SK-N-SH treated with all-trans-retinoic acid at 6 μM for 48 hours (cell line): ENCODE results near the gene IMPACT.

Experiments
- ATAC-seq: fragments of 200-7000 bp; cut with Tn5 transposase; 3 replicates; pipeline ENCODE4 v1.9.1; 2020; ENCODE audit warnings: mild to moderate bottlenecking, moderate library complexity
- ARNTL ChIP-seq: fragments of 450-650 bp; formaldehyde crosslinking; IDR thresholded peaks from 2 replicates; pipeline ENCODE4 v1.5.0; 2020; ENCODE audit warnings: low read depth, mild to moderate bottlenecking, moderate library complexity, borderline replicate concordance
- BACH2 ChIP-seq: fragments of 250-450 bp; sonication (Bioruptor Pico); IDR thresholded peaks from 2 replicates; pipeline ENCODE4 v1.9.0; 2021; ENCODE audit warnings: mild to moderate bottlenecking, borderline replicate concordance
- CREB5 ChIP-seq: fragments of 250-450 bp; sonication (Bioruptor Pico); IDR thresholded peaks from 2 replicates; pipeline ENCODE4 v1.5.1; 2020; ENCODE audit warnings: low read depth, mild to moderate bottlenecking, moderate library complexity
- CSDC2 ChIP-seq: fragments of 250-450 bp; sonication (Bioruptor Pico); IDR thresholded peaks from 2 replicates; pipeline ENCODE4 v1.5.0; 2020; ENCODE audit warnings: mild to moderate bottlenecking, moderate library complexity
- ESRRG ChIP-seq: fragments of 250-450 bp; sonication (Bioruptor Pico); IDR thresholded peaks from 2 replicates; pipeline ENCODE4 v1.6.1; 2021; ENCODE audit warnings: mild to moderate bottlenecking
- GLIS3 ChIP-seq: fragments of 250-450 bp; sonication (Bioruptor Pico); IDR thresholded peaks from 2 replicates; pipeline ENCODE4 v1.5.0; 2020; ENCODE audit warnings: mild to moderate bottlenecking, moderate library complexity
- ISL1 ChIP-seq: fragments of 250-450 bp; sonication (Bioruptor Pico); IDR thresholded peaks from 2 replicates; pipeline ENCODE4 v2.1.2; 2022; ENCODE audit warnings: mild to moderate bottlenecking, moderate library complexity
- OSR1 ChIP-seq: fragments of 250-450 bp; sonication (Bioruptor Pico); IDR thresholded peaks from 2 replicates; pipeline ENCODE4 v1.8.0; 2022; ENCODE audit warnings: moderate library complexity, mild to moderate bottlenecking, inconsistent platforms
- PPARA ChIP-seq: fragments of 250-450 bp; sonication (Bioruptor Pico); IDR thresholded peaks from 2 replicates; pipeline ENCODE4 v1.5.0; 2020; ENCODE audit warnings: mild to moderate bottlenecking, borderline replicate concordance
- RARB ChIP-seq: fragments of 250-450 bp; sonication (Bioruptor Pico); IDR thresholded peaks from 2 replicates; pipeline ENCODE4 v1.8.0; 2021; ENCODE audit warnings: mild to moderate bottlenecking, moderate library complexity
- SNAI2 ChIP-seq: fragments of 250-450 bp; sonication (Bioruptor Pico); IDR thresholded peaks from 2 replicates; pipeline ENCODE4 v1.5.0; 2020; ENCODE audit warnings: mild to moderate bottlenecking, moderate library complexity
- TOX ChIP-seq: fragments of 250-450 bp; sonication (Bioruptor Pico); IDR thresholded peaks from 2 replicates; pipeline ENCODE4 v1.8.0; 2021; ENCODE audit warnings: mild to moderate bottlenecking, moderate library complexity, borderline replicate concordance
- TSHZ2 ChIP-seq: fragments of 250-450 bp; sonication (Bioruptor Pico); IDR thresholded peaks from 2 replicates; pipeline ENCODE4 v1.5.0; 2020; ENCODE audit warnings: mild to moderate bottlenecking, moderate library complexity
- ZC3H10 ChIP-seq: fragments of 250-450 bp; sonication (Bioruptor Pico); IDR thresholded peaks from 2 replicates; pipeline ENCODE4 v1.5.1; 2021; ENCODE audit warnings: mild to moderate bottlenecking, moderate library complexity
- ZFP3 ChIP-seq: fragments of 250-450 bp; sonication (Bioruptor Pico); IDR thresholded peaks from 2 replicates; pipeline ENCODE4 v1.5.0; 2020; ENCODE audit warnings: mild to moderate bottlenecking, moderate library complexity
- ZFP30 ChIP-seq: fragments of 450-650 bp; formaldehyde crosslinking; IDR thresholded peaks from 2 replicates; pipeline ENCODE4 v1.5.0; 2022; ENCODE audit warnings: mild to moderate bottlenecking, moderate library complexity
- ZNF565 ChIP-seq: fragments of 450-650 bp; formaldehyde crosslinking; conservative IDR thresholded peaks from 2 replicates; pipeline ENCODE4 v1.5.0; 2020; ENCODE audit warnings: low read depth, mild to moderate bottlenecking, moderate library complexity
- ZNF70 ChIP-seq: fragments of 450-650 bp; formaldehyde crosslinking; IDR thresholded peaks from 2 replicates; pipeline ENCODE4 v1.5.0; 2020; ENCODE audit warnings: mild to moderate bottlenecking, moderate library complexity
- ZNF8 ChIP-seq: fragments of 450-650 bp; formaldehyde crosslinking; IDR thresholded peaks from 2 replicates; pipeline ENCODE4 v1.5.0; 2020; ENCODE audit warnings: mild to moderate bottlenecking, moderate library complexity
- TF ChIP-seq, protein P1 (sequence below): fragments of 250-450 bp; sonication (Bioruptor Pico); IDR thresholded peaks from 2 replicates; pipeline ENCODE4 v1.8.0; 2021; ENCODE audit warnings: low read depth, mild to moderate bottlenecking, moderate library complexity, borderline replicate concordance
- TF ChIP-seq, protein P2 (sequence below): fragments of 250-450 bp; sonication (Bioruptor Pico); IDR thresholded peaks from 2 replicates; pipeline ENCODE4 v1.8.0; 2020; ENCODE audit warnings: mild to moderate bottlenecking, moderate library complexity, borderline replicate concordance

The IMPACT gene

DNA sequence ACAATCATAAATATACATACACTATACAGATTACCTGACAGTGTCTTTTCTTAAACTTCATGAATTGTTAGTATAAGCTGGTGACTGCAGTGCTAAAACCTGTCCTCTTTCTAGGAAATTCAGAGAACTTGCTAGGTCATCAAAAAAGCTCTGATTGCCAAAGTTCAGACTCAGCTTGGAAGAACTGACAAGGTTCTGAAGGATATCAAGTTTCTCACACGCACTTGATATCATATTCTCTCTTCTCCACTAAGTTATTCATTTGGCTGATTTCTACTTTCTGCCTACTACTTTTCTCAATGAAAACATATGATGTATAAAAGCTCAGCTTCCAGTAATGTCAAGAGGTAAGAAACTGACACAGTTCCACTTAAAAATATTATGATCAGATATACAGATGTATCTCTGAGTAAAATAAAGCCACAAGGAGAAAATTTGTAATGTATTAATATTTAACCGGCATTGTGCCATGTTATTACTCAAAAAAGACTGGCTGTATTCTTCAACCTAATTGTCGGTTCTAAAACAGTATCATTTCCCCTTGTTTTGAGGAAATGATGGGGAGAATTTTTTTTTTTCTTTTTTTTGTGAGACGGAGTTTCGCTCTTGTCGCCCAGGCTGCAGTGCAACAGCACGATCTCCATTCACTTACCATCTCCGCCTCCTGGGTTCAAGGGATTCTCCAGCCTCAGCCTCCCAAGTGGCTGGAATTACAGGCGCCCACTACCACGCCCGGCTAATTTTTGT, 31.2 kb upstream of the IMPACT start:
- TF ChIP-seq TOX (CRISPR knock-in tag) (no peak), ZNF8 (CRISPR knock-in tag) (no peak), OSR1 (CRISPR knock-in tag) (no peak), CSDC2 (CRISPR knock-in tag) (no peak), TSHZ2 (CRISPR knock-in tag) (no peak), ISL1 (CRISPR knock-in tag) (no peak), ZNF565 (CRISPR knock-in tag) (no peak)
- TF ChIP-seq, protein P1, sequence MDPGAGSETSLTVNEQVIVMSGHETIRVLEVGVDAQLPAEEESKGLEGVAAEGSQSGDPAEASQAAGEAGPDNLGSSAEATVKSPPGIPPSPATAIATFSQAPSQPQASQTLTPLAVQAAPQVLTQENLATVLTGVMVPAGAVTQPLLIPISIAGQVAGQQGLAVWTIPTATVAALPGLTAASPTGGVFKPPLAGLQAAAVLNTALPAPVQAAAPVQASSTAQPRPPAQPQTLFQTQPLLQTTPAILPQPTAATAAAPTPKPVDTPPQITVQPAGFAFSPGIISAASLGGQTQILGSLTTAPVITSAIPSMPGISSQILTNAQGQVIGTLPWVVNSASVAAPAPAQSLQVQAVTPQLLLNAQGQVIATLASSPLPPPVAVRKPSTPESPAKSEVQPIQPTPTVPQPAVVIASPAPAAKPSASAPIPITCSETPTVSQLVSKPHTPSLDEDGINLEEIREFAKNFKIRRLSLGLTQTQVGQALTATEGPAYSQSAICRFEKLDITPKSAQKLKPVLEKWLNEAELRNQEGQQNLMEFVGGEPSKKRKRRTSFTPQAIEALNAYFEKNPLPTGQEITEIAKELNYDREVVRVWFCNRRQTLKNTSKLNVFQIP (CRISPR knock-in tag) = no peak
- ATAC-seq = no peak

DNA sequence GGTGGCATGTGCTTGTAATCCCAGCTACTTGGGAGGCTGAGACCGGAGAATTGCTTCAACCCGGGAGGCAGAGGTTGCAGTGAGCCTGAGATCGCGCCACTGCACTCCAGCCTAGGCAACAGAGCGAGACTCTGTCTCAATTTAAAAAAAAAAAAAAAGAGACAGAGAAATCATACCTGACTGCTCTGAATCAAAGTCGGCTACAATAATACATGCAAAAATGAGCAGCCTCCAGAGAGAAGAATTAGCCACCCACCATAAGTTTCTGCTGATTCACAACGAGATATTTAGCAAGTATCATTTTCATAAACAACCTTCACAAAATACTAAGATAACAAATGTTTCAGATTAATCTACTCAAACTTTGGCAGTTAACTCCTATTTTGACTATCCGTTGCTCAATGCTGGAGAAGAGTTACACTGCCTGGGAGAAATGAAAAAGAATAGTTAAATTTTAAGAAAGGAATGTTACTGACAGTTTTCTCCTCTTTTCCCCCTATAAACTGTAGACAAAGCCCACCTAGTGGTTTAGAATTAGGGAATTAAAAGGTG, 30.3 kb upstream of the IMPACT start:
- ATAC-seq = no peak
- TF ChIP-seq CSDC2 (CRISPR knock-in tag) (no peak), CREB5 (CRISPR knock-in tag) (no peak), ZFP30 (CRISPR knock-in tag) (no peak), SNAI2 (CRISPR knock-in tag) (no peak), TSHZ2 (CRISPR knock-in tag) (no peak), ARNTL (CRISPR knock-in tag) (no peak), ZNF8 (CRISPR knock-in tag) (no peak), ISL1 (CRISPR knock-in tag) (no peak), PPARA (no peak), ESRRG (no peak), BACH2 (CRISPR knock-in tag) (no peak), RARB (CRISPR knock-in tag) (no peak), GLIS3 (CRISPR knock-in tag) (no peak), ZNF70 (no peak), ZFP3 (CRISPR knock-in tag) (no peak), ZC3H10 (CRISPR knock-in tag) (no peak), TOX (CRISPR knock-in tag) (no peak), OSR1 (CRISPR knock-in tag) (no peak)
- TF ChIP-seq, protein P2, sequence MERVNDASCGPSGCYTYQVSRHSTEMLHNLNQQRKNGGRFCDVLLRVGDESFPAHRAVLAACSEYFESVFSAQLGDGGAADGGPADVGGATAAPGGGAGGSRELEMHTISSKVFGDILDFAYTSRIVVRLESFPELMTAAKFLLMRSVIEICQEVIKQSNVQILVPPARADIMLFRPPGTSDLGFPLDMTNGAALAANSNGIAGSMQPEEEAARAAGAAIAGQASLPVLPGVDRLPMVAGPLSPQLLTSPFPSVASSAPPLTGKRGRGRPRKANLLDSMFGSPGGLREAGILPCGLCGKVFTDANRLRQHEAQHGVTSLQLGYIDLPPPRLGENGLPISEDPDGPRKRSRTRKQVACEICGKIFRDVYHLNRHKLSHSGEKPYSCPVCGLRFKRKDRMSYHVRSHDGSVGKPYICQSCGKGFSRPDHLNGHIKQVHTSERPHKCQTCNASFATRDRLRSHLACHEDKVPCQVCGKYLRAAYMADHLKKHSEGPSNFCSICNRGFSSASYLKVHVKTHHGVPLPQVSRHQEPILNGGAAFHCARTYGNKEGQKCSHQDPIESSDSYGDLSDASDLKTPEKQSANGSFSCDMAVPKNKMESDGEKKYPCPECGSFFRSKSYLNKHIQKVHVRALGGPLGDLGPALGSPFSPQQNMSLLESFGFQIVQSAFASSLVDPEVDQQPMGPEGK = no peak
- TF ChIP-seq, protein P1 (CRISPR knock-in tag) = no peak
